ENCODE results near the gene METTL1.

The METTL1 gene

GRCh38 chr12:57735952-57736740, 35.8 kb downstream of the METTL1 start:
- DNase-seq: no peak

DNA sequence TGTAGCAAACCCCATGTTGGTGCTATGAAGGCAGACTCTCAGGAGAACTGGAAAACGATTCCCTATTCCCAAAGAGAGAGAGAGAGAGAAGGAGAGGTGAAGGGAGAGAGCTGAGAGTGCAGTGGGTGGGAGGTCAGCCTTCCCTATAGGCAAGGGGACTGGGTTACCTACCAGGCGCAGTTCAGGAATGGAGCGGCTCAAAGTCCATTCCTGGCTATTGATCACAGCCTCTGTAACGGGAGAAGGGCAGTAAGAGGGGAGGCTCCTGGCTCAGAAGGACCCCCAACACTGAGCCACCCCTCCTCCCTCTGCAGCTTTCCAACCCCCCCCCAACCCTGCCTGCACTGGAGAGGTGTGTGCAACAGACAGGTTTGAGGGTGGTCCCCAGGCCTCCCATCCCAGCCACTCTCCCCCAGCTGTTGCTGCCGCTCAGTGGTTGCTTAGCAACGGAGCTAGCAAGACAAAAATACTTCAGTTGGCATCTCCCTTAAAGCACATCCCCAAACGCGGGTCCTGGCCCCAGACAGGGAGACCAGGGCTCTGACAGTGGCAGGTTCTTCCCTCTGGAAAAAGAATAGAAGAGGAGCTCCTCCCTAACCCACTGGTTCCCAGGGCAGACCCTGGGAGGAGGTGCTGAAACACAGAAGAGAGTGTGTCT, 36.6 kb downstream of the METTL1 start:
- no peak for DNase-seq

DNA sequence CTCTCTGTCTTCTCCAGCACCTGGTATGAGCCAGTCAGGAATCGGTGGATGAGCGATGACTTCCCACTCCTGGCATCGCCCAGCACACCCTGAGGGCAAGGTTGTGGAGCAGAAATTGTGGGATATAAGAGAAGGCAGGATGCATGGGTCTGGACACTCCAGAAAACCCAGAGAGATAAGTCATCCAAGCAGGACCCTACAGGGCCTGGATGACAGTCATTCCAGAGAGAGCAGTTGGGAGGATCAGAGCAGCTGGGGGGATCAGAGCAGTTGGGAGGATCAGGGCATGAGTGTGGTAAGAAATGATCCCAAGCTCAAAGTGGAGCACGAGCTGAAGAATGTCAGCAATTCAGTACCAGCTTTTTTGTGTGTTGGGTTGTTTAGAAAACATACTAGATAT, 37.3 kb downstream of the METTL1 start:
- no peak for DNase-seq

- DNase-seq: no peak
These were observed 38.0 kb downstream of the METTL1 start for GRCh38 chr12:57733928-57734327.

DNA sequence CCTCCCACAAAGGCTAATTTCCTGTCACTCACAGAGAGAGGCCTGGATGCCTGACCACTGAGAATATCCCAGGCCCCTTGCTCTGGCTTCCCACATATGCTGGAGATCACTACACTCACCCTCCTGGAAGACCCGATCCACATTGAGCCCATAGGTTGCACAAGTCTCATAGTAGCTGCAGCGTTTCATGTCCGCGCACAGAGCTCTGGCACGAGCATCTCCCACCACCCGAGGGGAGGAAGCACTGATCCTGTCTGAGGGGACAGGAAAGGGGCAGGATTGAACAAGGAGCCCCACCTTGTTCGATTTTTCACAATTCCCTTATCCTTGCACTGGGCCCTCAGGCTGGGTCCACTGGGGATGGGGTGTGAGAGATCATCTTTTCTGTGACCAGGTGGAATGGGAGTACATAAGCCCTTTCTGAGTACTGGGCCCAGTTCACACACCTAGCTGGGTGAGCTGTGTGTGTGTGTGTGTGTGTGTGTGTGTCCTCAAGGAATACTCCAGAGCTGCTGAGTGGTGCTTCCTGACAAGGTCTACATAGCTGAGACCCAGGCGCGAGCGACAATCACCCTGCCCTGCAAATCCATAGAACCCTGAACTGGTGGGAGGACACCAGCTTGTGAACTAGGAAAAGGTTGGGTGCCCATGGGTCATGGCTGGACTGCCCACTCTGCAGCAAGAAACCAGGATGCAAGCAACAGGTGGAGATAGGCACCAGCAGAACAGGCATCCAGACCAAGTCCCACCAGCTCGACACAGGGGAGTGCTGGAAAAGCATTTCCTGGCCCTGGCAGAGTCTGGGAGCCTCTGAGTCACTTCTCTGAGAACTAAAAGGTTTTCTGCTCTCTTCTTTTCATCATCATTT, 38.9 kb downstream of the METTL1 start:
- DNase-seq: no peak

DNA sequence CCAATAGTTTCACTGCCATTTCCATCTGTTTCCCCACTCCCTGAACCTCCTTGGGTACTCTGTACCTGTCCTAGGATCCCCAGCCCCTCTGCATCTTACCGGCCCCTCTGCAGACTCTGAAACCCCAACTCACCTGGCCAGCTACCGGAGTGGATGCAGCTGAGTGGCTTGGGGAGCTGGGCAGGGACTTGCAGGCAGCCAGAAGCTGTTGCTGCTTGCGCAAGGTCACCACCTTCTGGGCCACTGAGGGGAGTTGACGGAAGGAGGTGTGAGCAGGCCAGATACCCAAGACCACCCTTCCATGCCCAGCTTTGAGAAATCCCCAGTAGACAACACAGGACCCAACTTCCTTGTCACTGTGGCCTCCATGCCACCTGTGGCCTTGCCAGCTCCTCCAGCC, 39.6 kb downstream of the METTL1 start:
- DNase-seq: no peak

GRCh38 chr12:57731411-57732080, 40.4 kb downstream of the METTL1 start:
- no peak for DNase-seq

DNA sequence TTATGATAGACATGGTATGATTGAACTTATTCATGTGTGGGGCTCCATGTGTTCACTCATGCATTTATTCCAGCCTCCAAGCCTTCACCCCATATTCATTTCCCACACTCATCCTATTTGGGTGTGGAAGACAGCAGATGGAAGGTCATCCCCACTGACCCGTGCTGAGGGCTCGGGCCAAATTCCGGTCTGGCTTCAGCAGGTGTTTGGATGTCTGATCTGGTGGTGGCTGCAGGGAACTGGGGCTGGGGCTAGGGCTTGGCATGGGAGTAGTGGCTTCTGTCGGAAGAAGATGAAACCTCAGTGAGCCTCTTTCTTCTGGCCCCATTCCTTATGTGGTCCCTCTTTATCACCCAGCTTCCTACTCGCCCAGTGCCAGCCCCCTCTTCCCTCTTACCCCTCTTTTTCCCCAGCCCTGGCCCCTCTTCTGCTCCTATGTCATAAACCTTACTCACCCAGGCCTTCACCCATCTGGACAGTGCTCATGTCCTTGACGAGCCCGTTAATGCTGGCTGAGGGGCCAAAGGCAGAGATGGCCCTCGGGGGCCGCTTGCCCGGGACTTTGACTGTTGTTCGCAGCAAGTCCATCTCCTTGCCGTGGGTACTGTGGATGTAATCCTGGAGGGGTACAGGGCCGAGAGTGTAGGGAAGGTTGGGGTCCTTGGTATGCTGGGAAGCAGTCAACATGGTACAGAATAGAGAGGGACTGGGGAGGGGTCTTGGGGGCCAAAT, 41.4 kb downstream of the METTL1 start:
- DNase-seq: no peak

DNA sequence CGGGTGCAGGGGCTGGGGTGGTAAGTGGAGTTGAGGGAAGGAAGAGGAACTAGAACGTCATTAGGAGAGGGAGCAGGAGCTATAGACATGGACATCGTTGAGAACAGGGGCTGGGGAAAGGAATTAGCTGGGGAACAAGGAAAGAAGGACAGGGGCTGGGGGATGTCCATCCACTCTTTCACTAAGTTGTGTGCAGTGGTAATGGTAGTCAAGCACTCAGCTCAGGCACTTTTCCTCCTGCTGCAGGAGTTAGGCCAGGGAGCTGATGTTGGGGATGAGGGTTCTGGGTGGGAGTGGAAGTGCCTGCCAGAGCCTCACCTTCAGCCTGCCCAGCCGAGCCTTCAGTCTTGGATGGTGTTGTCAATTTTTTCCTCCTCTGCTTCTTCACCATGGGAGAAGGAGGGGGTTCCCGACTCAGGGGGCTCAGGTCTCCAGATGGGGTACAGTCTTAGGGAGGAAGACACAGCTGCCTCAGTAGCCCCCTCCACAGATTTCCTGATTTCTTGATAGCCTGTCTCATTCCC, 42.5 kb downstream of the METTL1 start:
- DNase-seq: no peak

GRCh38 chr12:57727758-57728395, 44.0 kb downstream of the METTL1 start:
- DNase-seq: no peak

GRCh38 chr12:57726884-57727757, 44.8 kb downstream of the METTL1 start:
- DNase-seq: no peak

DNA sequence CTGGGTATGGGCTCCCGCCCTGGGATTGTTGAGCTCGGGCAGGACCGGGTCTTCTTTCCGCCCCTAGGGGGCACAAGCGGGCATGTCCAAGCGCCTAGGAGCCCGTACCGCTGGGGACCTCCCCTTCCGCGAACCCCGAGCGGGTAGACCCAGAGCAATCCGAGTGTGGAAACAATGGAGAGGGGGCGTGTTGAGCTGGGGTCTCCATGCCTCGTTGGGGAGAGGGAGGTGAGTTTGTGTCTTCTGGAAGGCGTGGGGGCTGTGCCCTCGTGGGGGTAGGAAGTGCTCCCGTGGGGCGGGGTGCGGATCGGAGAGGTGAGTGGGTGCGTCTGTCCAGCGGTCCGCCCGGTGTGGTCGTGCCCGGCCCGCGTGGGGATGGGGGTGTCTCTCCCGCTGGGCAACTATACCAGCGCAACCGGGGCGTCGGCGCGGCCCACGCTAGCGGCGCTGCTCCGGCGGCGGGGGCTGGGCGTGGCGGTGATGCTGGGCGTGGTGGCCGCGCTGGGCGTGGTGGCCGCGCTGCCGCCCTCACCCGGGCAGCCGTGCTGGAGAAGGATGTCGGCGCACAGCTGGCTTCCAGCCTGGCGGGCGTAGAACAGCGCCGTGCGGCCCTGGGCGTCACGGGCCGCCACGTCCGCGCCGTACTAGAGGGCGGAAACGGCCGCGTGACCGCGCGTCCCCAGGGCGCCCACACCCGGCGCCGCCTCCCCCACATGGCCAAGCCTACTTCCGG, 45.6 kb downstream of the METTL1 start:
- DNase-seq: peak; percentile 28

DNA sequence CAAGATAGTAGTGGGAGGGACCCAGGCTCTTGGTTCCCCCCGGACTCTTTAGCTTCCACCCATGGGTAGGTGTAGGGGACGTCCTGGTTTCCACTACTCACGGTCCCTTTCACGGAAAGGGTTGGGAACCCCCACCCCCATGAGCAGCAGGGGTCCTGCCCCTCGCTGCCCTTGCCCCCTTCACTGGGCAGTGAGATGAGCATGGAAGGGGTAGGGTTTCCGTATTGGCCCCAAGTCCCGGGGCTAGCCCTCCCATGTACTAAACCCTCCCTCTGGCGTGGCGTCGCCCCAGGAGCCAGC, 46.1 kb downstream of the METTL1 start:
- DNase-seq: no peak

GRCh38 chr12:57724936-57725740, 46.8 kb downstream of the METTL1 start:
- DNase-seq: no peak

- DNase-seq: no peak
These were observed 47.6 kb downstream of the METTL1 start for GRCh38 chr12:57724003-57724935.

DNA sequence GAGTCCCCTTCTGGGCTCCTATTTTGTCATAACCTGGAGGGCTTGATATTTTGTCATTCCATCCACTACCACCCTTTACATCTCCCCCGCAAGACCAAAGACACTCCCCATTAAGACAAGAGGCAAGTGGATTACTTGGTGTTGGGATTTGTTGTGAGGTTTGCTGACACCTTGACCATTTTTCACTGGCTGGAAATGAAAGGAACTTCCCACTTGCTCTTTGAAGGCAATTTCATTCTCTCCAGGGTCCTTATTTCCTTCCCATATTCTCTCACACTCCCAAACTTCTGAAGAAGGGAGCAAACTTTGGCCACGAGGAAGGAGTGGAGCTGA, 48.3 kb downstream of the METTL1 start:
- no peak for DNase-seq

- no peak for DNase-seq
These were observed 48.9 kb downstream of the METTL1 start for GRCh38 chr12:57722716-57723629.

Measured in NCI-H2081 treated with DMSO at 0.1 percent for 48 hours (cell line).